HG03175 (cell line): ENCODE data around the gene HEPACAM.

Experiments used
- ATAC-seq: cut with Tn5 transposase; IDR thresholded peaks from one replicate; pipeline ENCODE4 v1.9.1; 2021; ENCODE audit warnings: mild to moderate bottlenecking, moderate library complexity; ENCODE audit not compliant: unreplicated experiment

The HEPACAM gene

DNA sequence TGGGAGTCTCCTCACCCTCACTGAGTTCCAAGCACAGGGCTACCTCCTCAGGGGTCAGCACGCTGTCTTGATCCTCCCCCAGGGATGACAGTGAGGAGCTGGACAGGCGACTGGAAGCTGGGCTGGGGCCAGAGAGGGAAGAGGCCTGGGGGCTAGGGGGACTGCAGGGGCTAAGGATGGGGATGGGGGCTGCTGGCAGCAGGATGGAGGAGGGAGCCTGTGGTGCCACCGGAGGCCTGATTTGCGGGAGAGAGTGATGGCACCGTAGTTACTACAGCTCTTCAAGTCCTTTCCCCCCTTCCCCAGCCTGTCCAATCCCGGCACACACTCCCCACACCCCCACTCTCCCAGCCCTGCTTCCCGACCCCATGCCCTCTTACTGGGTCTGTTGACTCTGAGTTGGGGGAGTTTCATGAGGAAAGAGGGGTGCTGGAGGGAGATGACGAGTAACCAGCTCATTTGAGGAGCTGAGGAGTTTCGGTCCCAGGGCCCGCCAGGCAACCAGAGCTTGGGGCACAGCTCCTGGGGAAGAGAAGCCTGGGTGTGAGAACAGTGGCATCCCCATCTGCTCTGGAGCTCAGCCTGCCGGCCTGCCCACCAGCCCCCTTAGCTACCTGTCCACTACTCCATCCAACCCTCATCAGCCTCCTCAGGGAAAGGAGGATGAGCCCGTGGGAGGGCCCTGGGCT lies 48.7 kb downstream of the HEPACAM start:
- no peak for ATAC-seq

DNA sequence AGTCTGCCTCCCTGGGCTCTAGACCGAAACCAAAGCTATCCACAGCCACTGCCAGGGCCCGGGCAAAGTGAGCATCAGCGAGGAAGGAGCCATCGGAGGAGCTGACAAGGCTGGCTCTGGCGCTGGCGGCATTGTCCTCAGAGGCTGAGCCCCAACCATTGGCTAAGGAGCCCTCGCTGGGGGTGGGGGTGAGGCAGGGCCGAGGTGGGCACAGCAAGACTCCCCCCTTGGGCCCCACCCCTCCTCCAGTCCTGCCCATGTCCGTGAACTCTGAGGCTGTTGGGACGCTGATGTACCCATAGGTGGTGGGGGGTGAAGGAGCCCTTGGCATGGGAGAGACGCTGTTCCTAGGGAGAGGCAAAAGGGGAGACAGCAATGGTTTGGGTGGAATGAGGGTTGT lies 49.4 kb downstream of the HEPACAM start:
- ATAC-seq: no peak

DNA sequence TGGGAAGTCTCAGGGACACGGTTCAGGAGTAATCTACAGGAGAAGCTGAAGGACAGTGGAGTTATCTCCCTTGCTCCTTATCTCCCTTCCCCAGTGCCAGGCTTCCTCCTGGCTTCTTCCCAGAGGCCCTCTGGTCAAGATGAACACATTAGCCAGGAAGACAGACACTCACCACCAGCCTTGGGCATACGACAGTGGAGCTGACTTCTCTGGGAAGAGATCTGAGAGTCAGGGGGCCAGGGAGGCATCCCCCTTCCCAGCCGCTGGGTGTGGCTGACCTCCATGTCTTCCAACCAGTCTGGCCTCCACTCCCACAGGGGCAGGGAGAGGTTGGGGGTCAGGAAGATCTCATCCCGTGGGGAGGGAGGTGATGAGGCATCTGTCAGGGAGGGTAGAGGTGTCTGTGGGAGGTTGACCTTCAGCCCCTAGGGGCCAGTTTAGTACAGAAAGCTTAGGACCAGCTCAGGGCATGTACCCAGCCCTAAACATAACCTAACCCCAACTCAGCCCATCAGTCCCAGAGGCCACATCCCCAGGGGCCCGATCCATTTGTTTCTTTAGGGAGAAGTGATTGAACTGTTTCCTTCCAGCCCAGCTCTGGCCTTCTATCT lies 50.9 kb downstream of the HEPACAM start:
- ATAC-seq: no peak

DNA sequence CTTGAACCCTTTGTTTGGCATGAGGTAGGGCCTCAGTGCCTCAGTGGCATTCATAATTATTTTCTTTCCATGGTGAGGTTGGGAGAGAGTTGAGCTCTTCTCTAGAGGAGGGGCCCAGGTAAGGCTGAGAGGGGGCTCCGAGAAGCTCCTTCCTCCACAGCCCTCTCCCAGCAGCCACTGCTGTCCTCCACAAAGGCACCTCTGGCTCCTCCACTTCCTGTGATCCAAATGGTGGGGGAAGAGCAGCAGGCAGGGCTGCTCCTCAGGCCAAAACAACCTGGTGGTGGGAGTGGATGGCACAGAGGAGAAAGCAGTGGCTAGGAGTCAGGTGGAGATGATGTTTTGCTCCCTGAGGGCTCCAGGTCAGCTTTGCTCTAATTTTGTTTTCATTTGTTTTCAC lies 51.5 kb downstream of the HEPACAM start:
- ATAC-seq: no peak

DNA sequence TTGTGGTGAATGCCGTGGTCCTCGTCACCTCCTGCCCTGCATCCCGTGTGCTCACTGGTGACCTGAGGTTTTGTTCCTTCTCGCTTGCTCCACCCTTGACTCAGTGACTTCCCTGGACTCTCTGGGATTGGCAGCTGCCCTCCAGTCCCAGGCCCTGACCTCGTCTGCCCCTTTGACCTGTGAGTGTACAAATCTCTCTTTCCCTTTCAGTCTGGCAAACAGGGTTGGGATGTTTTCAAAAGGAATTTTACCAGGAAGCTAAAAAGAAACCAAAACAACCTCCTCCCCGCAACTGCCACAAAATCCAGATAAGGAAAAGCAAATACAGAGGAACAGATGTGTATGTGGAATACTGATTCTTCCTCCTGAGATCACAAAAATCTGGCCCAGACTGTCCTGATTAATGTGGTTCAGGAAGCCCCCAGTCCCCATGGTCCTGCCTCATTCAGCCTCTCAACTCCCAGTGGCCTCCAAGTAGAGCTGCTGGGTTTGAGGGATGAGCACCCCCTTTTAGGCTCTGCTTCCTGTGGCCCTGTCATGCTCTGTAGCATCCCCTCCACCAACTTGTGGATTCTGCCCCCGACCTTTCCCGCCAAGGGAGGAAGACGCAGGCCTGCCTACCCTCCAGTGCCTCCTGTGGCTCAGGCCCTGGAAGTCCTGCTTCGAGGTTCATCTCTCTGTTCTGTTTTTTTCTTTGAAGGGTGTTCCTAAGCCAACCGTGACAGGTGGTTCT lies 53.3 kb downstream of the HEPACAM start:
- no peak for ATAC-seq

DNA sequence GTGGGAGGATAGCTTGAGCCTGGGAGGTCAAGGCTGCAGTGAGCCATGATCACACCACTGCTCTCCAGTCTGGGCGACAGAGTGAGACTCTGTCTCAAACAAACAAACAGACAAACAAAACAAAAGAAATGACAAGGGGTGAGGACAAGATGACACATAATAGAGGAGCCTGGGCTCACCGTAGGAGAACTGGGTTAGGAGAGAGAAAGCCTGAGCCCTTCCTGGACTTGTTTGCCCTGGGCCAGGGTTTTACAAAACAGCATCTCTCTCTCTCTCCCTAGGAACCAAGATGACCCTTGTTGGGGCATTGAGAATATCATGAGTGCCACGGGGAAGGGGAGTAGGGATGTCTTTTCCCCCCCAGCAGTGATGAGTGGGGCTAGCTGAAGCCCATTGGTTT lies 54.9 kb downstream of the HEPACAM start:
- ATAC-seq: no peak

DNA sequence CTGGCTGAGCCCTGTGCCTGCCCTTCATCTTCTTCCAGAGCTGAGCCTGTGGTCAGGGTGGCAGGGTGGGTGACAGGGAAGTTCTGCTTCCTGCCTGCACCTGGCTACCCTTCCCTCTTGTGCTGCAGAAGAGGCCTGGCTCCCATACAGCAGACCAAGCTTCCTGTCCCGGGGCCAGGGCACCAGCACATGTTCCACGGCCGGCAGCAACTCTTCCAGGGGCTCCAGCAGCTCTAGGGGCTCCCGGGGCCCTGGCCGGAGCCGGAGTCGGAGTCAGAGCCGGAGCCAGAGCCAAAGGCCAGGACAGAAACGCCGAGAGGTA lies 55.6 kb downstream of the HEPACAM start:
- no peak for ATAC-seq

DNA sequence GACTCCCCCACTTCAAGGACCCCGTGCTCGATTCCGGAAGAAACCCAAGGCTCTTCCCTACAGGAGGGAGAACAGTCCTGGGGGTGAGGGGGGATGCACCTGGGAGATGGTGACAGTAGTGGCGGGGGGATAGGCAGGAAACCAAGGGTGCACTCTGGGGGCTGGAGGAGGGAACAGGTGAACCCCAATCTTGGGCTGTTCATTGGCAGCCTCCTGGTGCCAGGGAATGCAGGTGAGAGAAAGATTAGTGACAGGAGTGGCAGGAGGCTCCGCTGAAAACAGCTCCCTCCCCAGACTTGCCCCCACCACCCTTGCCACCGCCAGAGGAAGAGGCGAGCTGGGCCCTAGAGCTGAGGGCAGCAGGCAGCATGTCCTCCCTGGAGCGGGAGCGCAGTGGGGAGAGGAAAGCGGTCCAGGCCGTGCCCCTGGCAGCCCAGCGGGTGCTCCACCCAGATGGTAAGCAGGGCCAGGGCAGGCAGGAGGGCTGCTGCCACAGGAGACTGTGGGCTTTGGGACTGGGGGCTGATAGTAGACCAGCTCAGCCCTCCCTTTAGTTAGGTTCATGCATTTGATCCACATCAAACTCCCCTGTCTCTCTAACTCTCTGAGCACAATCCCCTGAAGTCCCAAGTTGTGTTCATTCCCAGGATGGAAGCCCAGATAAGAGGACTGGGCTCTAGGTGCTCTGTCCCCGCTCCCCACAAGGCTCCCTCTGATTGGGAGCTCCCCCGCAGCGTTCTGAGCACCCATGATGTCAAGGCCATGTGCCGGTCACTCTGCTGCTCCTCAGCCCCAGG lies 56.2 kb downstream of the HEPACAM start:
- ATAC-seq: no peak

DNA sequence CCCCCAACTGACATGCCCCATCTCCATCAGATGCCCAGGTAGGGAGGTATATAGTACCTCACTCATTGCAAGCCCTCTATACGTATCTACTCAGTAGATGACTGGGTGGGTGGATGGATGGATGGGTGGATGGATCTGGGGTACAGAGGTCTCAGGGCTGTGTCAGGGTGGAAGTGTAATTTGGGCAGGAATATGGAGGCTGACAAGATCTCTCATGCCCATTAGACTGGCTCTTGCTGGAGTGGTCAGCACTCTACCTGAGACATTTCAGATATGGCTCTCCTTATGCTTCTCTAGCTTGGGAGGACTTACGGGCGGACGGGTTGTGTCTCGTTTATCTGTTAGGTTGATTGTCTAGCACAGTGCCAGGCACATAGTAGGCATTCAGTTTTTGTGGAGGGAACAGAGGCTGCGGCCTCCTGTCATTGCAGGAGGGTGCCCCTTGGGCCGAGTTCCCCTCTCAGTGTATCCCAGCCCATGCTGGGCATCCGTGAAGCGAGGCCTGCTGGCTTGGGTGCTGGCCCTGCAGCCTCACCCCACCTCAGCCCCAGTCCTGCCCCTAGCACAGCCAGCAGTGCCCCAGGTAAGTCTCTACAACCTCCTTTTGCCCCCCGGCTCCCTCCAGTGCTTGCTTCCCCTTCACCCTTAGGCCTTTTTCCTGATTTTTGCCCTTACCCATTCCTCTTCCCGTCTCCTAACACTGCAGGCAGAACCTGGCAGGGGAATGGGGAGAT lies 56.9 kb downstream of the HEPACAM start:
- ATAC-seq: no peak

DNA sequence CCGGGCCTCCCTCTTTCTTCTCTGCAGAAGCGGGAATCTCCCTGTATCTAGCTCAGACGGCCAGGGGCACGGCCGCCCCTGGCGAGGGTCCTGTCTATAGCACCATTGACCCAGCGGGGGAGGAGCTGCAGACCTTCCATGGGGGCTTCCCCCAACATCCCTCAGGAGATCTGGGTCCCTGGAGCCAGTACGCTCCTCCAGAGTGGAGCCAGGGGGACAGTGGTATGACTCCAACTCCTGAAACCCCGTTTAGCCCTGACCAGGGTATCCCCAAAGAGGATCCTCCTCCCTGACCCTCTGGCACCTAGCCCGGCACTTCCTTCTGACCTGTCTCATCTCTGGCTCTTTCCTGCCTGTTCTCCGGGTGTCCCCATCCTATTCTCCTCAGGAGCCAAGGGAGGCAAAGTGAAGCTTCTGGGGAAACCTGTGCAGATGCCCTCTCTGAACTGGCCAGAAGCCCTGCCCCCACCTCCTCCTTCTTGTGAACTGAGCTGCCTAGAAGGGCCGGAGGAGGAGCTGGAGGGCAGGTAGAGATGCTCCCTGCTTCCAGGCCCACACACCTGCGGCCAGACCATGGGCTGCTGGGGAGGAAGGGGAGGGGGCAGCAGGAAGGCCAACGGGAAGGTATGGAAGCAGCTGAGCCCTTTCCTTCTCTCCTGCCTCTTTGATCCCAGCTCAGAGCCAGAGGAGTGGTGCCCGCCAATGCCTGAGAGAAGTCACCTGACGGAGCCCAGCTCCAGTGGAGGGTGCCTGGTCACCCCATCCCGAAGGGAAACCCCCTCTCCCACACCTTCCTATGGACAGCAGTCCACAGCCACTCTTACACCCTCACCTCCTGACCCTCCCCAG lies 57.7 kb downstream of the HEPACAM start:
- no peak for ATAC-seq

DNA sequence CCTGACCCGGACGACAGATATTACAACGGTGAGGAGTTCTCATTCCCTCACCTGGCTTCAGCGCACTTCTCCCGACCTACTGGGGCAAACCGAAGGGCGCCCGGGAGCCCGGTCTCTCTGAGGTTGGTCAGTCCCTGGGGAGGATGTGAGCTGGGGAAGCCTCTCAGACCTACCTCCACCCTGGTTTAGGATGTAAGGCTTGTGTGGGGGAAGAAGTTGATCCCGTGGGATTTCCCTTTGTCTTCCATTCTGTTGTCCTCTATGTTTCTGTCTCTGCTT lies 58.3 kb downstream of the HEPACAM start:
- no peak for ATAC-seq

DNA sequence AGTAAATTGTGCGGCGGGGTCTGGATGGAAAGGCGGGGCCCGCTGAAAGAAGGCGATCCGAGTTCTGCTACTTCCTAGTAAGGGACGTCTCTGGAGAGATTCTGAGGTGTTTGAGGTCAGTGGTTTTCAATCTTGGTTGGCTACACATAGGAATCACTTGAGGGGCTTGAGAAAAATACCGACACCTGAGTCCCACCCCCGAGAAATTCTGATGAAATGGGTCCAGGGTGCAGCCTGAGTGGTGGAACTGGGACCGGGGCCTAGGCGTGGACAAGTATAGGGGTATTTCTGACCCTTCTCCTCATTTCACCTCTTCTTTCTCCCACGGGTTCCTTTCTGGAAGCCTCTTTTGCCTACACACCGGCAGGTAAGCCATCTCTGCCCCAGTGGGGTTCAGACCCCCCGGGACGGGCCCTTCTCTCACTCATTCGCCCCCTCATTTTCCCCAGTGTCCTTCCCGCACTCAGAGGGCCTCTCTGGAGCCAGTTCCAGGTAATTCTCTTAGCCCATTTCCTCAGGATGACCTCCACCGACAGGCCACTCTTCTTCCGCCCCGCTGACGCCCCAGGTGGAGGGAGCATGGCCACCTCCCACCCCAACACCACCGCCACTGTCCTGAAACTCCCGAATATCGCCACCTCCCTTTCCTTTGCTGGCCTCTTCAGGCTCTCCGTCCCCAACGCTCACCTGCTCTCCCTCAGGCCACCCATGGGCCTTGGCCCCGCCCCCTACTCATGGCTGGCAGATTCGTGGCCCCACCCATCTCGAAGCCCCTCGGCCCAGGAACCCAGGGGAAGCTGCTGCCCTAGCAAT lies 58.8 kb downstream of the HEPACAM start:
- no peak for ATAC-seq

DNA sequence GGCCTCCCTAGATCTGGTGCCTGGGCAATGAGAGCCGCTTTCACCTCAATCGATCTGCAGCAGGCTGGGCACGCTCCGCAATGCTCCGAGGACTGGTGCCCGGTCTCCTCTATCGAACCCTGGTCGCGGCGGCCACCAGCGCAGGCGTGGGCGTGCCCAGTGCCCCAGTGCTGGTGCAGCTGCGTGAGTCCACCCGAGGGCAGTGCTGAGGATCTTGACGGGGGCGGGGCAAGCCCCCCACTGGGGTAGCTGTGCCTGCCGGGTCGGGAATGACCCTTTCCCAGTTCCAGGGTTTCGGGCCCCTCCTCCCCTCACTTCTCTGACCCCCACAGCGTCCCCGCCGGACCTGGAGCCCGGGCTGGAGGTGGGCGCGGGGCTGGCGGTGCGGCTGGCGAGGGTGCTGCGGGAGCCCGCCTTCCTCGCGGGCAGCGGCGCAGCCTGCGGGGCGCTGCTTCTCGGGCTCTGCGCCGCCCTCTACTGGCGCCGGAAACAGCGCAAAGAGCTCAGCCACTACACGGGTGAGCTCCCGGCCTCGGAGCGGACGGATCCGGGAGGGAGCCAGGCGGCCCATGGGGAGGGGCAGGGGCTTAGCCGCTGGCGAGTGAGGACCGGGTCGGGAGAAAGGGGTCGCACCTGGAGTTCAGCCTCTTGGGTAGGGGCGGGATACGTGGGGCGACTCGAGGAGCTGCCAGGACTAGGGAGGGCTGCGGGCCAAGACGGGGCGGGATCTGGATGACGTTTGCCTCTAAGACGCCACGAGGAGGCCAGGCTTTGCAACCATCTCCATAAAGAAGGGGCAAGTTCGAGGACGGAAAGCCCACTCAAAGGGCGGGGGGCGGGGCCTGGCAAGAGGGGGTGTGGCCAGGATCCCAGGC lies 59.7 kb downstream of the HEPACAM start:
- peak; percentile 92 for ATAC-seq

DNA sequence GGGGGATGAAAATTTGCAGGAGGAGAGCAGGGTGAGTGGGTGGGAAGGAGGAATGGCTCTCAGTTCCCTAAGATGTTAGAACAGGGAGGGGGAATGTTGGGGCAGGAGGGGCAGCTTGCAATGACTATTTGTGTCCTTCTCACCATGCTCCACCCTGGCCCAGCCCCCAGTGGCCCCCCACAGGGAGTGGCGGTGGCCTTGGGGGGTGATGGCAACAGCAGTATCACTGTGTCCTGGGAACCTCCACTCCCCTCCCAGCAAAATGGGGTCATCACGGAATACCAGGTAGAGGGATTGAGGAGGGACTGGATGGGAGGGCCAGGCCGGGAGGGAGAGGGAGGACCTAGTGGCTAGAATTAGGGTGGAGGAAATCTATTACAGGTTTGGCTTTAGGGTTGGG lies 60.4 kb downstream of the HEPACAM start:
- ATAC-seq: no peak

DNA sequence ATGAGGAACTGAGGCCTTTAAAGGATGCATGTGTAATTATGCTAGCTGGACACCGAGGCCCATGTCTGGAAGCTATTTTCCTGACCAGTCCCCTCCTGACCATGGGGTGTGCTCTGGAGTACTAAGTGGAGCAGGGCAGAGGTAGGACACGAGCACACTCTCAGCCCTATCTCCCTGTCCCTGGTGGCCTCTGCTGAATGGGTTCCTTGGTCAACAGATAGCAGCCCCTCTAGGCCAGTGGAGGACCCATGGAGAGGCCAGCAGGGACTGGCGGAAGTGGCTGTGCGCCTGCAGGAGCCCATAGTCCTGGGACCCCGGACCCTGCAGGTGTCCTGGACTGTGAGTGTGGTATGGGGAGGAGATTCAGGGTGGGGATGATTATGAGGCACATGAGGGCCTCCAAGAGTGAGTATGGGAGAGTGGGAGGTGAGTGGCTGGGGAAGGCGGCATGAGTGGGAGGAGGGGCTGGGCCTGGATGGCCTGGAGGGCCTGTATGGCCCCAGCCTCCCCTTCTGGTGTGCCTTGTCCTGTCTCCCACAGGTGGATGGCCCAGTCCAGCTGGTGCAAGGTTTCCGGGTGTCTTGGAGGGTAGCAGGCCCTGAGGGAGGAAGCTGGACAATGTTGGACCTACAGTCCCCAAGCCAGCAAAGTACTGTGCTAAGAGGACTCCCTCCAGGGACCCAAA lies 61.1 kb downstream of the HEPACAM start:
- ATAC-seq: no peak

DNA sequence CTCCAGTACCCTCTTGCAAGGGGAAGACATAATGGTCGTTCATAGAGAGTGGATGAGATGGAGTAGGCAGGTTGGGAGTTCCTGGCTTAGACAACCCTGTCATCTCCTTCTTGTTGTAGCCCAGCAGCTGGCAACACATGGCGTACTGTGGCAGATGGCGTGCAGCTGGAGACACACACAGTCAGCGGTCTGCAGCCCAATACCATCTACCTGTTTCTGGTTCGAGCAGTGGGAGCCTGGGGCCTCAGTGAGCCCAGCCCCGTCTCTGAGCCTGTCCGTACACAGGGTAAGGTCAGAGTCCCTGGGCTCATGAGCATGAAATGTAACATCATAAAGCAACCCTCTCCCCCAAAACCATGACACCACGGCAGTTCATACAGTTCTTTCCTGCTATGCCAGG lies 61.9 kb downstream of the HEPACAM start:
- no peak for ATAC-seq

DNA sequence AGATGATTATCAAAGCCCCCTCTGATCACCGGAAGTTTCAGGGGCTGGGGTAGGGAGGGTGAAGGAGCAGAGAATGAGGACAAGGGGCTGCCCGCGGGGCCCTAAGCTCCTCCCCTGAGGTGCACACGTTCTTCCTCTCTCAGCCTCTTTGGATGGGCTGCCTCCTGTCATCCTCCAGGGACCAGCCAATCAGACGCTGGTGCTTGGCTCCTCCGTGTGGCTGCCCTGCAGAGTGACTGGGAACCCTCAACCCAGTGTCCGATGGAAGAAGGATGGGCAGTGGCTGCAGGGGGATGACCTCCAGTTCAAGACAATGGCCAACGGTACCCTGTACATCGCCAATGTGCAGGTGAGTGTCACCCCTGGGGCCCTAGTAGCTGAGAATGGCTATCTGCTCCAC lies 63.1 kb downstream of the HEPACAM start:
- no peak for ATAC-seq

DNA sequence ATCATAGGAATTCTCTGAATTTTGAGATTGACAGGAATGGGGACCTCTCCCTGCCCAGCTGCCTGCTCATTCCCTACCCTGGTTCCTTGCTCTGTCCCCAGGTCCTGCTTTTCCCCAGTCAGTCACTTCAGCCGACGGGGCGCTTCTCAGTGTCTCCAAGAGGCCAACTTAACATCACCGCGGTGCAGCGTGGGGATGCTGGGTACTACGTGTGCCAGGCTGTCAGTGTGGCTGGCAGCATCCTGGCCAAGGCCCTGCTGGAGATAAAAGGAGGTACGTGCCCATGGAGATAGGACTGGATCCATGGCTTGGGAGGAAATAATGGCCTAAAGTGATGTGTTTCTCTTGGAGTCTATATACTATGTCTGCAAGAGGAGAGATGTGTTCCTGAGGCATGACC lies 63.6 kb downstream of the HEPACAM start:
- ATAC-seq: no peak
